ENCODE data around the gene CPED1. TPM values are rescaled to one million over a fixed set of nuclear protein-coding genes. Genes with fewer than 3 reads are reported as not detected.

The CPED1 gene
- total RNA-seq, 2 donors from 2014 or later = 4.0 to 15.9 TPM

- no peak overlapping the region for H3K4me3 ChIP-seq
- intact Hi-C loops (cut with DNase I) = loop anchor here (10.0 kb wide), 1 partner anchor 278 kb away; no protein-coding TSS in a partner anchor
- H3K27ac ChIP-seq = no peak overlapping the region
These were observed 94.0 kb downstream of the CPED1 start for GRCh38 chr7:121082400-121083101.

GRCh38 chr7:121083138-121083789 is 94.8 kb downstream of the CPED1 start:
- no peaks in the 10 kb centered on the region for H3K9me3 ChIP-seq
- no peak overlapping the region for H3K9ac ChIP-seq (ENCODE audit: low read depth in 2 of 2, low read length in 2 of 2)
- H3K27me3 ChIP-seq = no peaks in the 10 kb centered on the region
- intact Hi-C loops (cut with DNase I) = loop anchor here (10.0 kb wide), 1 partner anchor 278 kb away; no protein-coding TSS in a partner anchor
- no peaks in the 10 kb centered on the region for H3K36me3 ChIP-seq
- no peaks in the 10 kb centered on the region for H3K4me1 ChIP-seq
- no peak for DNase-seq
- H3K4me3 ChIP-seq = no peak overlapping the region
- no peak for TF ChIP-seq CTCF (IDR thresholded peaks at IDR 0.05)
- H3K27ac ChIP-seq = no peak overlapping the region

More at GRCh38 chr7:121082400-121083101, 94.0 kb downstream of the CPED1 start:
- no peak for TF ChIP-seq CTCF (IDR thresholded peaks at IDR 0.05)
- Histone ChIP-seq H3K27me3 (no peaks in the 10 kb centered on the region), H3K4me1 (no peaks in the 10 kb centered on the region), H3K36me3 (no peaks in the 10 kb centered on the region), H3K9ac (ENCODE audit: low read depth in 2 of 2, low read length in 2 of 2) (no peak overlapping the region), H3K9me3 (no peaks in the 10 kb centered on the region)
- DNase-seq = no peak

- H3K4me3 ChIP-seq = no peak overlapping the region
- H3K27ac ChIP-seq = no peak overlapping the region
- H3K36me3 ChIP-seq = no peaks in the 10 kb centered on the region
- H3K9me3 ChIP-seq = no peaks in the 10 kb centered on the region
- TF ChIP-seq CTCF (IDR thresholded peaks at IDR 0.05) = no peak
- no peaks in the 10 kb centered on the region for H3K4me1 ChIP-seq
- H3K27me3 ChIP-seq = no peaks in the 10 kb centered on the region
- intact Hi-C loops (cut with DNase I) = loop anchor here (10.0 kb wide), 1 partner anchor 279 kb away; no protein-coding TSS in a partner anchor
- no peak for DNase-seq
- no peak overlapping the region for H3K9ac ChIP-seq (ENCODE audit: low read depth in 2 of 2, low read length in 2 of 2)
These were observed 95.3 kb downstream of the CPED1 start for GRCh38 chr7:121083790-121084251.

GRCh38 chr7:121084256-121084655 is 95.7 kb downstream of the CPED1 start:
- H3K27ac ChIP-seq = no peak overlapping the region
- intact Hi-C loops (cut with DNase I) = loop anchor here (10.0 kb wide), 1 partner anchor 279 kb away; no protein-coding TSS in a partner anchor
- no peak for TF ChIP-seq CTCF (IDR thresholded peaks at IDR 0.05)

GRCh38 chr7:121084748-121085336 is 96.3 kb downstream of the CPED1 start:
- intact Hi-C loops (cut with DNase I) = loop anchor here (10.0 kb wide), 1 partner anchor 280 kb away; no protein-coding TSS in a partner anchor
- Histone ChIP-seq H3K27ac (peak overlapping the region; percentile 9), H3K9ac (ENCODE audit: low read depth in 2 of 2, low read length in 2 of 2) (no peak overlapping the region), H3K27me3 (no peaks in the 10 kb centered on the region), H3K9me3 (no peaks in the 10 kb centered on the region), H3K4me1 (no peaks in the 10 kb centered on the region), H3K4me3 (no peak overlapping the region), H3K36me3 (no peaks in the 10 kb centered on the region)
- no peak for TF ChIP-seq CTCF (IDR thresholded peaks at IDR 0.05)
- no peak for DNase-seq

More at GRCh38 chr7:121084256-121084655, 95.7 kb downstream of the CPED1 start:
- no peak overlapping the region for H3K9ac ChIP-seq (ENCODE audit: low read depth in 2 of 2, low read length in 2 of 2)
- no peak overlapping the region for H3K4me3 ChIP-seq
- H3K36me3 ChIP-seq = no peaks in the 10 kb centered on the region
- no peaks in the 10 kb centered on the region for H3K4me1 ChIP-seq
- no peak for DNase-seq
- no peaks in the 10 kb centered on the region for H3K9me3 ChIP-seq
- no peaks in the 10 kb centered on the region for H3K27me3 ChIP-seq

Data from colonic mucosa (tissue), 4 donors.